CD14-positive monocyte (primary cell): ENCODE data around the gene DCDC2B. TPM values are rescaled to one million over a fixed set of nuclear protein-coding genes. Genes with fewer than 3 reads are reported as not detected.

Source experiments
- DNase-seq, 3 donors: peaks; one replicate each; pipeline ENCODE4 v3.0.0-alpha.2; 2011 to 2022
- H2AFZ ChIP-seq: 2 replicates; pipeline ENCODE4 v1.6.0; 2012; ENCODE audit warnings: mild to moderate bottlenecking, low read depth, low read length, inconsistent platforms; ENCODE audit not compliant: insufficient read depth, poor library complexity, severe bottlenecking
- H3K27ac ChIP-seq, 2 donors: 1 replicate in 1 of 2; 2 replicates in 1 of 2; pipeline ENCODE4 v1.5.1; 2012 to 2013; ENCODE audit warnings: low read length in 2 of 2, control low read depth in 1 of 2, inconsistent platforms in 1 of 2, low read depth in 1 of 2, mild to moderate bottlenecking in 1 of 2
- H3K27me3 ChIP-seq, 2 donors: one replicate each; pipeline versions ENCODE4 v1.6.0 to v1.6.1; 2011 to 2013; ENCODE audit warnings: low read length in 2 of 2; ENCODE audit not compliant: control insufficient read depth in 2 of 2, insufficient read depth in 2 of 2
- H3K36me3 ChIP-seq, 2 donors: replicated peaks in 1 of 2; 1 replicate in 1 of 2; 2 replicates in 1 of 2; pipeline versions ENCODE4 v1.5.1 to v1.6.1; 2012 to 2013; ENCODE audit warnings: low read length in 2 of 2, control low read depth in 1 of 2, inconsistent platforms in 1 of 2, mild to moderate bottlenecking in 1 of 2; ENCODE audit not compliant: insufficient read depth in 2 of 2, control insufficient read depth in 1 of 2
- H3K4me1 ChIP-seq, 2 donors: 1 replicate in 1 of 2; 2 replicates in 1 of 2; pipeline versions ENCODE4 v1.5.1 to v1.6.1; 2012 to 2013; ENCODE audit warnings: low read length in 2 of 2, control low read depth in 1 of 2, inconsistent platforms in 1 of 2, mild to moderate bottlenecking in 1 of 2, moderate library complexity in 1 of 2; ENCODE audit not compliant: insufficient read depth in 2 of 2, control insufficient read depth in 1 of 2
- H3K4me2 ChIP-seq: replicated peaks from 2 replicates; pipeline ENCODE3; 2012; ENCODE audit warnings: low read length, moderate library complexity, mild to moderate bottlenecking; ENCODE audit not compliant: poor library complexity, severe bottlenecking; ENCODE audit errors: extremely low read depth
- H3K4me3 ChIP-seq, 3 experiments: fragments of 200-600 bp in 1 of 3; sonication (generic) in 1 of 3; replicated peaks in 1 of 3; 1 replicate in 2 of 3; 2 replicates in 1 of 3; pipeline ENCODE4 v1.5.1; 2011 to 2013; ENCODE audit warnings: low read length in 3 of 3, mild to moderate bottlenecking in 3 of 3, control low read depth in 2 of 3, low read depth in 2 of 3, inconsistent platforms in 1 of 3, moderate library complexity in 1 of 3
- H3K79me2 ChIP-seq: 2 replicates; pipeline ENCODE4 v1.6.0; 2012; ENCODE audit warnings: mild to moderate bottlenecking, control low read depth, inconsistent platforms, low read length, moderate library complexity; ENCODE audit not compliant: insufficient read depth
- H3K9ac ChIP-seq: 2 replicates; pipeline ENCODE4 v1.6.0; 2017; ENCODE audit warnings: low read length, mild to moderate bottlenecking; ENCODE audit not compliant: insufficient read depth, poor library complexity, severe bottlenecking
- H3K9me3 ChIP-seq, 2 donors: replicated peaks in 1 of 2; 1 replicate in 1 of 2; 2 replicates in 1 of 2; pipeline versions ENCODE4 v1.5.1 to v1.6.1; 2012 to 2013; ENCODE audit warnings: low read length in 2 of 2, control low read depth in 1 of 2; ENCODE audit not compliant: control insufficient read depth in 1 of 2, insufficient read depth in 1 of 2
- H4K20me1 ChIP-seq: 2 replicates; pipeline ENCODE4 v1.6.0; 2012; ENCODE audit warnings: mild to moderate bottlenecking, low read length, control low read depth, moderate library complexity; ENCODE audit not compliant: insufficient read depth
- H3K27ac Mint-ChIP-seq, 7 donors: one replicate each; pipeline ENCODE4 v1.8.0; 2020; ENCODE audit warnings: mild to moderate bottlenecking in 7 of 7, mixed read lengths in 7 of 7, moderate library complexity in 6 of 7, inconsistent platforms in 2 of 7
- H3K27me3 Mint-ChIP-seq, 3 donors: one replicate each; pipeline ENCODE4 v1.8.0; 2021 to 2022; ENCODE audit warnings: low read depth in 3 of 3, mild to moderate bottlenecking in 3 of 3, mixed read lengths in 3 of 3, moderate library complexity in 3 of 3, inconsistent platforms in 1 of 3
- H3K36me3 Mint-ChIP-seq, 2 donors: one replicate each; pipeline ENCODE4 v1.8.0; 2020; ENCODE audit warnings: mixed read lengths in 2 of 2, inconsistent platforms in 1 of 2, mild to moderate bottlenecking in 1 of 2
- H3K4me1 Mint-ChIP-seq: one replicate; pipeline ENCODE4 v1.8.0; 2020; ENCODE audit warnings: mild to moderate bottlenecking, mixed read lengths
- H3K4me3 Mint-ChIP-seq, 2 donors: one replicate each; pipeline ENCODE4 v1.8.0; 2020; ENCODE audit warnings: mild to moderate bottlenecking in 2 of 2, mixed read lengths in 2 of 2, moderate library complexity in 1 of 2
- H3K9me3 Mint-ChIP-seq, 7 donors: one replicate each; pipeline ENCODE4 v1.8.0; 2020 to 2022; ENCODE audit warnings: mixed read lengths in 7 of 7, mild to moderate bottlenecking in 6 of 7, moderate library complexity in 6 of 7, inconsistent platforms in 2 of 7
- WGBS: methylation state at CpG from one replicate; pipeline ENCODE4 v1.1.5; 2013; ENCODE audit warnings: missing lambda C conversion rate; ENCODE audit not compliant: insufficient coverage; 5-methylcytosine and 5-hydroxymethylcytosine counted together
- intact Hi-C, 2 donors: fragments of 100-400 bp; cut with micrococcal nuclease; formaldehyde crosslinking; loops; one replicate each; pipeline versions ENCODE4 v1.15.0 to v1.15.1; 2023
- polyA plus RNA-seq, 3 donors: library from polyadenylated mRNA; depleted of rRNA in 1 of 3; unstranded in 2 of 3; stranded (reverse) in 1 of 3; fragments of 300-500 nt in 2 of 3; fragments of >200 nt in 1 of 3; fragmentation: Illumina TruSeq in 2 of 3; gene quantifications; 1 replicate in 2 of 3; 2 replicates in 1 of 3; pipeline ENCODE4 v1.2.3, GENCODE V29; 2012 to 2021
- TF ChIP-seq, protein P1 (sequence below): fragments of 200-600 bp; IDR thresholded peaks from one replicate; pipeline ENCODE4 v1.8.0; 2022; ENCODE audit warnings: antibody characterized with exemption, mild to moderate bottlenecking

DCDC2B gene
- polyA plus RNA-seq, 3 donors = not detected

DNA sequence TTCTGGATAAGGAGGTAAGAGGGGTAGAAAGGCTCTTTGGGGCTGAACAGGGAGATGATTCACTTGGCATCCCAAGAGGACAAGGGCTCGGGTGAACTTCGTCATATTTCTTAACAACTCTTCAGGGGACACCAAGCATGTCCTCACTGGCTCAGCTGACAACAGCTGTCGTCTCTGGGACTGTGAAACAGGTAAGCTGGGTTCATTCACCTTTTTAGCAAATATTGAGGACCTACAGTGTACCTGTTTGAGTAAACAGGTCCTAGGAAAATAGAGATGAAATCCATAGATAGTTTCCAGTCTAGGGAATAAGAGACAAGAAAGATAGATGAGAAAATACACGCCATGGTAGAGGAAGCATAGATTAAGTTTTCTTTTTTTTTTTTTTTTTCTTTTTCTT lies 15.4 kb downstream of the DCDC2B start:
- WGBS = no CpG with 5 or more reads among the region's 4 CpGs
- peaks cover 38 to 59% of the 10 kb centered on the region in 2 donors for H3K36me3 ChIP-seq
- H3K9me3 Mint-ChIP-seq = no peaks in the 10 kb centered on the region
- H4K20me1 ChIP-seq = no peaks in the 10 kb centered on the region
- no peak overlapping the region for H3K4me2 ChIP-seq
- no peaks in the 10 kb centered on the region for H3K27me3 ChIP-seq
- no peak overlapping the region for H3K9ac ChIP-seq
- no peak overlapping the region for H3K4me3 ChIP-seq
- no peak for DNase-seq
- peak overlapping the region in 1 of 2 donors; percentile 15 for H3K27ac ChIP-seq
- H2AFZ ChIP-seq = no peak overlapping the region
- intact Hi-C loops = loop anchor here in 1 of 2 donors (10.0 kb wide), 1 partner anchor 171 kb away; the partner anchor contains the start of gene BSDC1
- H3K79me2 ChIP-seq = peaks cover 31% of the 10 kb centered on the region
- peak overlapping the region in 5 of 7 donors; percentile 17 to 99 (median 77) for H3K27ac Mint-ChIP-seq
- peaks cover 43 to 64% of the 10 kb centered on the region in 2 donors for H3K36me3 Mint-ChIP-seq
- H3K4me1 Mint-ChIP-seq = peaks cover 28% of the 10 kb centered on the region
- peaks cover 2% of the 10 kb centered on the region in 3 donors for H3K27me3 Mint-ChIP-seq
- TF ChIP-seq, protein P1, sequence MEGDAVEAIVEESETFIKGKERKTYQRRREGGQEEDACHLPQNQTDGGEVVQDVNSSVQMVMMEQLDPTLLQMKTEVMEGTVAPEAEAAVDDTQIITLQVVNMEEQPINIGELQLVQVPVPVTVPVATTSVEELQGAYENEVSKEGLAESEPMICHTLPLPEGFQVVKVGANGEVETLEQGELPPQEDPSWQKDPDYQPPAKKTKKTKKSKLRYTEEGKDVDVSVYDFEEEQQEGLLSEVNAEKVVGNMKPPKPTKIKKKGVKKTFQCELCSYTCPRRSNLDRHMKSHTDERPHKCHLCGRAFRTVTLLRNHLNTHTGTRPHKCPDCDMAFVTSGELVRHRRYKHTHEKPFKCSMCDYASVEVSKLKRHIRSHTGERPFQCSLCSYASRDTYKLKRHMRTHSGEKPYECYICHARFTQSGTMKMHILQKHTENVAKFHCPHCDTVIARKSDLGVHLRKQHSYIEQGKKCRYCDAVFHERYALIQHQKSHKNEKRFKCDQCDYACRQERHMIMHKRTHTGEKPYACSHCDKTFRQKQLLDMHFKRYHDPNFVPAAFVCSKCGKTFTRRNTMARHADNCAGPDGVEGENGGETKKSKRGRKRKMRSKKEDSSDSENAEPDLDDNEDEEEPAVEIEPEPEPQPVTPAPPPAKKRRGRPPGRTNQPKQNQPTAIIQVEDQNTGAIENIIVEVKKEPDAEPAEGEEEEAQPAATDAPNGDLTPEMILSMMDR = no peak
- peaks cover 18 to 28% of the 10 kb centered on the region in 2 donors for H3K4me1 ChIP-seq
- no peaks in the 10 kb centered on the region for H3K9me3 ChIP-seq
- H3K4me3 Mint-ChIP-seq = no peak overlapping the region

DNA sequence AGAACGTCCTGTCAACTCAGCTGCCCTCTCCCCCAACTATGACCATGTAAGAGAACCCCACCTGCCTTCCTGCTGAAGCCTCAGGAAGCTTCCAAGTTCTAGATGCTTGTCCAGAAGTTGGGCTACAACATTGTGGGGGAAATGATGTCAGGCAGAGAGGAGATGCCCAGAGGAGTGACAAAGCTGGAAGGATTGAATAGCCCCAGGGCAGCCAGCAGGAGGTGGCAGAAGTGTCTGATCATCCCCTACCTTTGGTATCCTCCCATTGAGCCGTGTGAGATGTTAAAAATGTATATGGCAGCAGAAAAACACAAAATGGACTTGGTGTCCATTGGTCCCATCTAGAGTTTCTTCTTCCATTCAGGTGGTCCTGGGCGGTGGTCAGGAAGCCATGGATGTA lies 19.9 kb downstream of the DCDC2B start:
- TF ChIP-seq, protein P1 = no peak
- H3K9me3 Mint-ChIP-seq = no peaks in the 10 kb centered on the region
- Histone ChIP-seq H3K4me3 (no peak overlapping the region), H3K79me2 (peaks cover 2% of the 10 kb centered on the region), H3K4me2 (no peak overlapping the region), H2AFZ (no peak overlapping the region), H3K9me3 (no peaks in the 10 kb centered on the region), H3K9ac (no peak overlapping the region), H3K4me1 (no peaks in the 10 kb centered on the region), H4K20me1 (no peaks in the 10 kb centered on the region), H3K27ac (no peak overlapping the region), H3K36me3 (peaks cover 62 to 82% of the 10 kb centered on the region in 2 donors), H3K27me3 (no peaks in the 10 kb centered on the region)
- intact Hi-C loops = loop anchor here in 1 of 2 donors (10.0 kb wide), 1 partner anchor 166 kb away; the partner anchor contains the start of gene BSDC1
- H3K27me3 Mint-ChIP-seq = peaks cover 0 to 2% (median 2%) of the 10 kb centered on the region in 3 donors
- H3K4me1 Mint-ChIP-seq = peaks cover 4% of the 10 kb centered on the region
- H3K4me3 Mint-ChIP-seq = no peak overlapping the region
- DNase-seq = no peak
- H3K36me3 Mint-ChIP-seq = peaks cover 61 to 86% of the 10 kb centered on the region in 2 donors
- H3K27ac Mint-ChIP-seq = peak overlapping the region in 1 of 7 donors; percentile 69
- WGBS = no CpG with 5 or more reads among the region's 3 CpGs
